GM18499 (cell line): ENCODE results near the gene GCC2.
A peak's percentile ranks its signal among the peaks of the same experiment; 100 is the strongest.
"Not testable (repeated sequence)": the region's sequence is repeated elsewhere in the genome, so short reads cannot be mapped to it uniquely, and the experiment has no call there.

Experiments used
- ATAC-seq: cut with Tn5 transposase; IDR thresholded peaks from one replicate; pipeline ENCODE4 v1.9.1; 2021; ENCODE audit warnings: moderate number of reproducible peaks; ENCODE audit not compliant: insufficient read depth, unreplicated experiment

Gene GCC2

GRCh38 chr2:108514478-108514877, 65.5 kb downstream of the GCC2 start:
- not testable (repeated sequence) for ATAC-seq

GRCh38 chr2:108524688-108525087, 75.7 kb downstream of the GCC2 start:
- ATAC-seq: not testable (repeated sequence)

GRCh38 chr2:108525258-108525657, 76.3 kb downstream of the GCC2 start:
- not testable (repeated sequence) for ATAC-seq

GRCh38 chr2:108531674-108532055, 82.7 kb downstream of the GCC2 start:
- ATAC-seq: no peak

GRCh38 chr2:108533832-108534583, 85.0 kb downstream of the GCC2 start, which contains the start of gene LIMS1:
Gene LIMS1 (plus strand): TSS chr2:108534470. CDS start chr2:108534563, 93 bp downstream.
- peak; percentile 70 for ATAC-seq

GRCh38 chr2:108534584-108535356, 85.8 kb downstream of the GCC2 start:
- ATAC-seq: peak; percentile 23

GRCh38 chr2:108535357-108535631, 86.3 kb downstream of the GCC2 start:
- ATAC-seq: no peak

GRCh38 chr2:108536133-108536780, 87.3 kb downstream of the GCC2 start:
- ATAC-seq: no peak

GRCh38 chr2:108536911-108537310, 87.9 kb downstream of the GCC2 start:
- no peak for ATAC-seq

- no peak for ATAC-seq
Observed at GRCh38 chr2:108538000-108538625, 89.1 kb downstream of the GCC2 start.

GRCh38 chr2:108541451-108541850, 92.4 kb downstream of the GCC2 start:
- no peak for ATAC-seq

- ATAC-seq: no peak
Observed at GRCh38 chr2:108542071-108542470, 93.1 kb downstream of the GCC2 start.

- no peak for ATAC-seq
Observed at GRCh38 chr2:108547606-108548005, 98.6 kb downstream of the GCC2 start.

- ATAC-seq: no peak
Observed at GRCh38 chr2:108548208-108549003, 99.4 kb downstream of the GCC2 start.

GRCh38 chr2:108552566-108552965, 103.6 kb downstream of the GCC2 start:
- ATAC-seq: no peak

- ATAC-seq: no peak
Observed at GRCh38 chr2:108553209-108553919, 104.4 kb downstream of the GCC2 start.

- no peak for ATAC-seq
Observed at GRCh38 chr2:108554528-108554927, 105.5 kb downstream of the GCC2 start.

GRCh38 chr2:108555572-108555971, 106.6 kb downstream of the GCC2 start:
- no peak for ATAC-seq

GRCh38 chr2:108556581-108556980, 107.6 kb downstream of the GCC2 start:
- not testable (repeated sequence) for ATAC-seq
